GM18861 (cell line): ENCODE results near the gene RETREG1.
"Not testable (repeated sequence)": the region's sequence is repeated elsewhere in the genome, so short reads cannot be mapped to it uniquely, and the experiment has no call there.

Source experiments
- ATAC-seq: cut with Tn5 transposase; IDR thresholded peaks from one replicate; pipeline ENCODE4 v1.9.1; 2021; ENCODE audit not compliant: unreplicated experiment

RETREG1 gene

GRCh38 chr5:16617274-16617968, 624 bp upstream of the RETREG1 start:
- ATAC-seq: no peak

- no peak for ATAC-seq
These were observed 859 bp downstream of the RETREG1 start for GRCh38 chr5:16615741-16616535.

- no peak for ATAC-seq
These were observed 4.8 kb downstream of the RETREG1 start for GRCh38 chr5:16612007-16612406.

- ATAC-seq: not testable (repeated sequence)
These were observed 5.9 kb downstream of the RETREG1 start for GRCh38 chr5:16610896-16611295.

GRCh38 chr5:16609412-16609811, 7.4 kb downstream of the RETREG1 start:
- no peak for ATAC-seq

- ATAC-seq: no peak
These were observed 10.2 kb downstream of the RETREG1 start for GRCh38 chr5:16606628-16607027.

GRCh38 chr5:16603701-16604100, 13.1 kb downstream of the RETREG1 start:
- no peak for ATAC-seq

GRCh38 chr5:16603295-16603694, 13.5 kb downstream of the RETREG1 start:
- no peak for ATAC-seq

GRCh38 chr5:16602182-16602581, 14.6 kb downstream of the RETREG1 start:
- no peak for ATAC-seq

GRCh38 chr5:16600946-16601345, 15.9 kb downstream of the RETREG1 start:
- no peak for ATAC-seq

GRCh38 chr5:16600397-16600796, 16.4 kb downstream of the RETREG1 start:
- ATAC-seq: no peak

- no peak for ATAC-seq
These were observed 18.7 kb downstream of the RETREG1 start for GRCh38 chr5:16597946-16598694.

- ATAC-seq: no peak
These were observed 20.2 kb downstream of the RETREG1 start for GRCh38 chr5:16596581-16596940.

- ATAC-seq: no peak
These were observed 20.8 kb downstream of the RETREG1 start for GRCh38 chr5:16595881-16596580.

- ATAC-seq: no peak
These were observed 23.2 kb downstream of the RETREG1 start for GRCh38 chr5:16593628-16594027.

GRCh38 chr5:16593013-16593412, 23.8 kb downstream of the RETREG1 start:
- ATAC-seq: no peak

- no peak for ATAC-seq
These were observed 24.5 kb downstream of the RETREG1 start for GRCh38 chr5:16592255-16592654.

GRCh38 chr5:16590685-16591084, 26.1 kb downstream of the RETREG1 start:
- no peak for ATAC-seq

- ATAC-seq: no peak
These were observed 27.1 kb downstream of the RETREG1 start for GRCh38 chr5:16589658-16590057.

- no peak for ATAC-seq
These were observed 28.2 kb downstream of the RETREG1 start for GRCh38 chr5:16588434-16589214.
